Prostate gland (tissue), 2 donors: Measurements from ENCODE around the gene IBSP. TPM values are rescaled to one million over a fixed set of nuclear protein-coding genes. Genes with fewer than 3 reads are reported as not detected.

Experiments
- DNase-seq: peaks from one replicate; pipeline ENCODE4 v3.0.0-alpha.2; 2019; ENCODE audit warnings: low spot score
- H3K27ac ChIP-seq, 2 donors: fragments of 200-600 bp; sonication (generic); 2 replicates each; pipeline ENCODE4 v1.5.1; 2017 to 2019
- H3K27me3 ChIP-seq: fragments of 200-600 bp; sonication (generic); replicated peaks from 2 replicates; pipeline ENCODE4 v1.5.1; 2019; ENCODE audit not compliant: insufficient read depth
- H3K36me3 ChIP-seq, 2 donors: fragments of 200-600 bp; sonication (generic); 1 replicate in 1 of 2; 2 replicates in 1 of 2; pipeline versions ENCODE4 v1.5.1 to v1.8.1; 2017 to 2019
- H3K4me1 ChIP-seq: fragments of 200-600 bp; sonication (generic); replicated peaks from 2 replicates; pipeline ENCODE4 v1.5.1; 2019
- H3K4me3 ChIP-seq, 2 donors: fragments of 200-600 bp; sonication (generic); 2 replicates each; pipeline ENCODE4 v1.5.1; 2017 to 2019
- H3K9me3 ChIP-seq: fragments of 200-600 bp; sonication (generic); 2 replicates; pipeline ENCODE4 v1.5.1; 2017
- CTCF ChIP-seq, 4 experiments: fragments of 200-600 bp in 2 of 4; fragments of 450-650 bp in 2 of 4; sonication (generic) in 2 of 4; IDR thresholded peaks; 1 replicate in 3 of 4; 2 replicates in 1 of 4; pipeline ENCODE4 v1.5.1; 2016 to 2019; ENCODE audit warnings: antibody characterized with exemption in 4 of 4, mild to moderate bottlenecking in 2 of 4, moderate library complexity in 2 of 4
- POLR2A ChIP-seq: fragments of 450-650 bp; IDR thresholded peaks from one replicate; pipeline ENCODE4 v1.6.1; 2016; ENCODE audit warnings: antibody characterized with exemption, mild to moderate bottlenecking
- POLR2AphosphoS5 ChIP-seq: sonication (generic); formaldehyde crosslinking; IDR thresholded peaks from one replicate; pipeline ENCODE4 v1.6.1; 2017; ENCODE audit warnings: antibody characterized with exemption
- WGBS: methylation state at CpG from one replicate; pipeline ENCODE4 v1.1.5; 2018; 5-methylcytosine and 5-hydroxymethylcytosine counted together
- intact Hi-C: fragments of 100-400 bp; cut with DNase I; formaldehyde crosslinking; loops from one replicate; pipeline ENCODE4 v1.14.2; 2022
- total RNA-seq, 2 donors: library from RNA; depleted of rRNA; stranded (reverse); fragments of >200 nt; gene quantifications; one replicate each; pipeline ENCODE4 v1.1.0, GENCODE V29; 2016

The IBSP gene
- total RNA-seq: not detected

- Histone ChIP-seq H3K27ac (no peak within 1 kb of the TSS), H3K9me3 (no peaks in the 10 kb centered on the region), H3K4me3 (no peak within 1 kb of the TSS), H3K27me3 (no peaks in the 10 kb centered on the region), H3K36me3 (no peaks in the 10 kb centered on the region), H3K4me1 (no peaks in the 10 kb centered on the region)
- DNase-seq: no peak
- WGBS: 35% methylated on average over 4 of the region's 4 CpGs
- intact Hi-C loops: no loop called here
- TF ChIP-seq CTCF (IDR thresholded peaks at IDR 0.05) (no peak), POLR2AphosphoS5 (no peak), POLR2A (no peak)
These were observed at the start of gene IBSP for GRCh38 chr4:87799301-87800113. Gene IBSP, plus strand, starts transcription at chr4:87799554. Its CDS starts 2,808 bp downstream, at chr4:87802362.

GRCh38 chr4:87749883-87750282 lies 49.5 kb upstream of the IBSP start:
- WGBS: 59% methylated on average over 2 of the region's 2 CpGs
- H3K36me3 ChIP-seq: no peaks in the 10 kb centered on the region
- H3K9me3 ChIP-seq: no peaks in the 10 kb centered on the region
- no peaks in the 10 kb centered on the region for H3K4me1 ChIP-seq
- no peak overlapping the region for H3K4me3 ChIP-seq
- no peak for DNase-seq
- TF ChIP-seq POLR2AphosphoS5 (no peak), CTCF (IDR thresholded peaks at IDR 0.05) (no peak), POLR2A (no peak)
- intact Hi-C loops: no loop called here
- no peaks in the 10 kb centered on the region for H3K27me3 ChIP-seq
- H3K27ac ChIP-seq: no peak overlapping the region

- no peak overlapping the region for H3K27ac ChIP-seq
- WGBS: 62% methylated on average over 2 of the region's 2 CpGs
- DNase-seq: no peak
- no peak overlapping the region for H3K4me3 ChIP-seq
- intact Hi-C loops: no loop called here
- TF ChIP-seq POLR2A: no peak
- TF ChIP-seq POLR2AphosphoS5: no peak
- TF ChIP-seq CTCF (IDR thresholded peaks at IDR 0.05): no peak
- H3K27me3 ChIP-seq: no peaks in the 10 kb centered on the region
- no peaks in the 10 kb centered on the region for H3K9me3 ChIP-seq
- H3K36me3 ChIP-seq: no peaks in the 10 kb centered on the region
- H3K4me1 ChIP-seq: no peaks in the 10 kb centered on the region
These were observed 41.1 kb upstream of the IBSP start for GRCh38 chr4:87758270-87758669.

- no peaks in the 10 kb centered on the region for H3K36me3 ChIP-seq
- H3K9me3 ChIP-seq: no peaks in the 10 kb centered on the region
- TF ChIP-seq CTCF (IDR thresholded peaks at IDR 0.05) (no peak), POLR2A (no peak), POLR2AphosphoS5 (no peak)
- intact Hi-C loops: no loop called here
- no peak for DNase-seq
- H3K27ac ChIP-seq: no peak overlapping the region
- H3K4me3 ChIP-seq: no peak overlapping the region
- no peaks in the 10 kb centered on the region for H3K27me3 ChIP-seq
- 84% methylated on average over 3 of the region's 3 CpGs for WGBS
- no peaks in the 10 kb centered on the region for H3K4me1 ChIP-seq
These were observed 37.0 kb upstream of the IBSP start for GRCh38 chr4:87762311-87762710.

GRCh38 chr4:87781569-87781968 lies 17.8 kb upstream of the IBSP start:
- WGBS: 83% methylated on average over 2 of the region's 2 CpGs
- TF ChIP-seq POLR2A (no peak), CTCF (IDR thresholded peaks at IDR 0.05) (no peak), POLR2AphosphoS5 (no peak)
- H3K4me1 ChIP-seq: no peaks in the 10 kb centered on the region
- H3K9me3 ChIP-seq: no peaks in the 10 kb centered on the region
- DNase-seq: no peak
- H3K4me3 ChIP-seq: no peak overlapping the region
- no peaks in the 10 kb centered on the region for H3K27me3 ChIP-seq
- no peak overlapping the region for H3K27ac ChIP-seq
- intact Hi-C loops: no loop called here
- H3K36me3 ChIP-seq: no peaks in the 10 kb centered on the region
